ENCODE results near the gene TAAR6.

The TAAR6 gene

GRCh38 chr6:132544826-132545225 lies 25.3 kb upstream of the TAAR6 start:
- H3F3A ChIP-seq (ENCODE audit: control insufficient read depth, insufficient read depth), result no peaks in the 10 kb centered on the region
- no peak overlapping the region for H3K4me3 ChIP-seq (ENCODE audit: low read length)
- H3K36me3 ChIP-seq (ENCODE audit: control insufficient read depth, low read length), result no peaks in the 10 kb centered on the region
- H4K20me1 ChIP-seq (ENCODE audit: control insufficient read depth, insufficient read depth, low read depth, low read length), result no peaks in the 10 kb centered on the region
- no peaks in the 10 kb centered on the region for H3K27me3 ChIP-seq (ENCODE audit: control insufficient read depth, low read length)
- H3K9me2 ChIP-seq (replicated peaks; ENCODE audit: control insufficient read depth, low read length), result no peaks in the 10 kb centered on the region; the same call in 1 of the 2 replicates
- H3K4me2 ChIP-seq (ENCODE audit: low read length), result no peak overlapping the region
- no peaks in the 10 kb centered on the region for H3K79me2 ChIP-seq (ENCODE audit: control insufficient read depth, low read length)
- TF ChIP-seq, protein P1, sequence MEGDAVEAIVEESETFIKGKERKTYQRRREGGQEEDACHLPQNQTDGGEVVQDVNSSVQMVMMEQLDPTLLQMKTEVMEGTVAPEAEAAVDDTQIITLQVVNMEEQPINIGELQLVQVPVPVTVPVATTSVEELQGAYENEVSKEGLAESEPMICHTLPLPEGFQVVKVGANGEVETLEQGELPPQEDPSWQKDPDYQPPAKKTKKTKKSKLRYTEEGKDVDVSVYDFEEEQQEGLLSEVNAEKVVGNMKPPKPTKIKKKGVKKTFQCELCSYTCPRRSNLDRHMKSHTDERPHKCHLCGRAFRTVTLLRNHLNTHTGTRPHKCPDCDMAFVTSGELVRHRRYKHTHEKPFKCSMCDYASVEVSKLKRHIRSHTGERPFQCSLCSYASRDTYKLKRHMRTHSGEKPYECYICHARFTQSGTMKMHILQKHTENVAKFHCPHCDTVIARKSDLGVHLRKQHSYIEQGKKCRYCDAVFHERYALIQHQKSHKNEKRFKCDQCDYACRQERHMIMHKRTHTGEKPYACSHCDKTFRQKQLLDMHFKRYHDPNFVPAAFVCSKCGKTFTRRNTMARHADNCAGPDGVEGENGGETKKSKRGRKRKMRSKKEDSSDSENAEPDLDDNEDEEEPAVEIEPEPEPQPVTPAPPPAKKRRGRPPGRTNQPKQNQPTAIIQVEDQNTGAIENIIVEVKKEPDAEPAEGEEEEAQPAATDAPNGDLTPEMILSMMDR (IDR thresholded peaks at IDR 0.05; ENCODE audit: low read depth, low read length, poor library complexity, severe bottlenecking), result no peak
- no peak for TF ChIP-seq EZH2phosphoT487 (IDR thresholded peaks at IDR 0.05; ENCODE audit: borderline replicate concordance, low read length)
- H3K9me3 ChIP-seq (ENCODE audit: control insufficient read depth, insufficient read depth, low read length), result no peaks in the 10 kb centered on the region
- H3K27ac ChIP-seq (ENCODE audit: low read depth, low read length), result no peak overlapping the region
- H3K4me1 ChIP-seq (ENCODE audit: control insufficient read depth, low read length), result no peaks in the 10 kb centered on the region

GRCh38 chr6:132548746-132549463 lies 21.2 kb upstream of the TAAR6 start:
- TF ChIP-seq, protein P1 (IDR thresholded peaks at IDR 0.05; ENCODE audit: low read depth, low read length, poor library complexity, severe bottlenecking), result no peak
- Histone ChIP-seq H3K79me2 (ENCODE audit: control insufficient read depth, low read length) (no peaks in the 10 kb centered on the region), H3F3A (ENCODE audit: control insufficient read depth, insufficient read depth) (no peaks in the 10 kb centered on the region), H3K27ac (ENCODE audit: low read depth, low read length) (no peak overlapping the region), H3K36me3 (ENCODE audit: control insufficient read depth, low read length) (no peaks in the 10 kb centered on the region), H3K27me3 (ENCODE audit: control insufficient read depth, low read length) (no peaks in the 10 kb centered on the region), H3K9me2 (replicated peaks; ENCODE audit: control insufficient read depth, low read length) (no peaks in the 10 kb centered on the region; the same call in 1 of the 2 replicates), H3K4me2 (ENCODE audit: low read length) (no peak overlapping the region), H3K4me1 (ENCODE audit: control insufficient read depth, low read length) (no peaks in the 10 kb centered on the region), H4K20me1 (ENCODE audit: control insufficient read depth, insufficient read depth, low read depth, low read length) (no peaks in the 10 kb centered on the region), H3K4me3 (ENCODE audit: low read length) (no peak overlapping the region), H3K9me3 (ENCODE audit: control insufficient read depth, insufficient read depth, low read length) (no peaks in the 10 kb centered on the region)

DNA sequence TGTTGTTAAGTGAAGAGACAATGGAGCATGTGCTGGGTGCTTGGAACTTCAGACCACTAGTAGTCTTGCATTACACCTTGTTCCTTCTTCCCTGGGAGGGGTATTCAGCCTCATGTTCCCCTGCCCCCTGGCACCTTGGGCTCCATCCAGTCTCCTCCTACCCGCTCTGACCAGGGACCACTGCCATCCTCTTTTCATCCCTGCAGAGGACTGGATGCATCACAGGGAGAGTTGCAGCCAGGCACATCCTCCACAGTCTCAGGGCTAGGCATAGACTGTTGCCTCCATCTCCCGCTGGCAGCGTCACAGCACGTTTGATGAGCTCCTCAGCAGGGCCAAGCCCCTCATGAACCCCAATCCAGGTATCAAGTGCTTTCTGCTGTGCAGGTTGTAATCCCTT lies 18.9 kb upstream of the TAAR6 start:
- no peaks in the 10 kb centered on the region for H3K9me3 ChIP-seq (ENCODE audit: control insufficient read depth, insufficient read depth, low read length)
- H3K4me2 ChIP-seq (ENCODE audit: low read length), result no peak overlapping the region
- no peak for TF ChIP-seq EZH2phosphoT487 (IDR thresholded peaks at IDR 0.05; ENCODE audit: borderline replicate concordance, low read length)
- TF ChIP-seq, protein P1 (IDR thresholded peaks at IDR 0.05; ENCODE audit: low read depth, low read length, poor library complexity, severe bottlenecking), result no peak
- no peak overlapping the region for H3K4me3 ChIP-seq (ENCODE audit: low read length)
- no peaks in the 10 kb centered on the region for H3F3A ChIP-seq (ENCODE audit: control insufficient read depth, insufficient read depth)
- H3K36me3 ChIP-seq (ENCODE audit: control insufficient read depth, low read length), result no peaks in the 10 kb centered on the region
- H3K27me3 ChIP-seq (ENCODE audit: control insufficient read depth, low read length), result no peaks in the 10 kb centered on the region
- H3K27ac ChIP-seq (ENCODE audit: low read depth, low read length), result no peak overlapping the region
- no peaks in the 10 kb centered on the region for H4K20me1 ChIP-seq (ENCODE audit: control insufficient read depth, insufficient read depth, low read depth, low read length)
- no peaks in the 10 kb centered on the region for H3K79me2 ChIP-seq (ENCODE audit: control insufficient read depth, low read length)
- no peaks in the 10 kb centered on the region for H3K9me2 ChIP-seq (replicated peaks; ENCODE audit: control insufficient read depth, low read length)
- H3K4me1 ChIP-seq (ENCODE audit: control insufficient read depth, low read length), result no peaks in the 10 kb centered on the region
